ENCODE data around the gene CLBA1.

CLBA1 gene

GRCh38 chr14:105005929-105006830 lies 20.6 kb downstream of the CLBA1 start:
- H3K9me3 ChIP-seq (replicated peaks; ENCODE audit: low read length): no peaks in the 10 kb centered on the region
- H3K4me3 ChIP-seq (ENCODE audit: low read length): no peak overlapping the region
- no peaks in the 10 kb centered on the region for H3K27me3 ChIP-seq (ENCODE audit: control insufficient read depth, insufficient read depth, low read length)
- H3K36me3 ChIP-seq (ENCODE audit: insufficient read depth, low read length): peaks cover 41% of the 10 kb centered on the region
- no peak overlapping the region for H3K4me2 ChIP-seq (ENCODE audit: low read length)
- H3K9ac ChIP-seq (ENCODE audit: low read depth, low read length): no peak overlapping the region
- H3K4me1 ChIP-seq (ENCODE audit: control insufficient read depth, insufficient read depth, low read length): peaks cover 16% of the 10 kb centered on the region

- H3K9me3 ChIP-seq (replicated peaks; ENCODE audit: low read length): no peaks in the 10 kb centered on the region
- no peak overlapping the region for H3K4me2 ChIP-seq (ENCODE audit: low read length)
- no peak overlapping the region for H3K9ac ChIP-seq (ENCODE audit: low read depth, low read length)
- peaks cover 49% of the 10 kb centered on the region for H3K36me3 ChIP-seq (ENCODE audit: insufficient read depth, low read length)
- H3K27me3 ChIP-seq (ENCODE audit: control insufficient read depth, insufficient read depth, low read length): no peaks in the 10 kb centered on the region
- peaks cover 20% of the 10 kb centered on the region for H3K4me1 ChIP-seq (ENCODE audit: control insufficient read depth, insufficient read depth, low read length)
- H3K4me3 ChIP-seq (ENCODE audit: low read length): no peak overlapping the region
These were observed 21.4 kb downstream of the CLBA1 start for GRCh38 chr14:105006831-105007592.

GRCh38 chr14:105007593-105008264 lies 22.1 kb downstream of the CLBA1 start:
- Histone ChIP-seq H3K9ac (ENCODE audit: low read depth, low read length) (no peak overlapping the region), H3K36me3 (ENCODE audit: insufficient read depth, low read length) (peaks cover 49% of the 10 kb centered on the region), H3K27me3 (ENCODE audit: control insufficient read depth, insufficient read depth, low read length) (no peaks in the 10 kb centered on the region), H3K4me3 (ENCODE audit: low read length) (no peak overlapping the region), H3K9me3 (replicated peaks; ENCODE audit: low read length) (no peaks in the 10 kb centered on the region), H3K4me1 (ENCODE audit: control insufficient read depth, insufficient read depth, low read length) (peaks cover 26% of the 10 kb centered on the region), H3K4me2 (ENCODE audit: low read length) (no peak overlapping the region)

GRCh38 chr14:105010106-105010505 lies 24.5 kb downstream of the CLBA1 start:
- Histone ChIP-seq H3K36me3 (ENCODE audit: insufficient read depth, low read length) (peaks cover 49% of the 10 kb centered on the region), H3K4me1 (ENCODE audit: control insufficient read depth, insufficient read depth, low read length) (peaks cover 34% of the 10 kb centered on the region)

GRCh38 chr14:105010891-105011291 lies 25.3 kb downstream of the CLBA1 start:
- Histone ChIP-seq H3K4me1 (ENCODE audit: control insufficient read depth, insufficient read depth, low read length) (peaks cover 37% of the 10 kb centered on the region), H3K9me3 (replicated peaks; ENCODE audit: low read length) (no peaks in the 10 kb centered on the region), H3K4me2 (ENCODE audit: low read length) (no peak overlapping the region), H3K36me3 (ENCODE audit: insufficient read depth, low read length) (peaks cover 49% of the 10 kb centered on the region), H3K27me3 (ENCODE audit: control insufficient read depth, insufficient read depth, low read length) (no peaks in the 10 kb centered on the region), H3K4me3 (ENCODE audit: low read length) (no peak overlapping the region), H3K9ac (ENCODE audit: low read depth, low read length) (no peak overlapping the region)

More at GRCh38 chr14:105010106-105010505, 24.5 kb downstream of the CLBA1 start:
- Histone ChIP-seq H3K27me3 (ENCODE audit: control insufficient read depth, insufficient read depth, low read length) (no peaks in the 10 kb centered on the region), H3K4me2 (ENCODE audit: low read length) (no peak overlapping the region), H3K4me3 (ENCODE audit: low read length) (no peak overlapping the region), H3K9ac (ENCODE audit: low read depth, low read length) (no peak overlapping the region), H3K9me3 (replicated peaks; ENCODE audit: low read length) (no peaks in the 10 kb centered on the region)

DNA sequence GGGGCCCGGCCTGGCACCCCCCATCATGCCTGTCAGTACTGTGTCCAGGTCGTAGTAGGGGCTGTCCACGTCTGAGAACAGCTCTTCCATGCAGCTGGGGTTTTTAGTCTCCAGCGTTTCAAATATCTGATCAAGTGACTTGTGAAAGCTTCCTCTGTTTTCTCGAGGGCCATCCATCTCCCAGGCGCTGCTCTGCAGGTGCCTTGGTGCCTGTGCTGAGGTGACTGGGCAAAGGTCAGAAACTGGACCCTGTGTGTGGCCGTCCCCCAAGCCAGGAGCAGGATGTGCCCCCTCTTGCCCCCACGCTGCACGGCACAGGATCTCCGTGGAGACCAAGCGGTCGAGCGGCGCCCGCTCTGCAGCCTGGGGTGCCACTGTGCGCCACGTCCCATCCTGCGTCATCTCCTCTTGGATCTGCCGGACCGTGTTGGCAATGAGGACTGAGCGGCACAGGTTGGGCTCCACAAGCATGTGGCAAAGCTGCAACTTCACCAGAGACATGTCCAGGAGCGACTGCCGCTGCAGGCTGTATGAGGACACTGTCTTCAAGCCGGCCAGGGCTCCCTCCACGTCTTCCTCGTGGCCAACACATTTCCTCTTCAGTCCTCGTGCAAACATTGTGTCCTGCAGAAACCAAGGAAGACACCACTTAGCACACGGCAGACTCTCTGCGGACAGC lies 25.9 kb downstream of the CLBA1 start:
- Histone ChIP-seq H3K36me3 (ENCODE audit: insufficient read depth, low read length) (peaks cover 47% of the 10 kb centered on the region), H3K4me3 (ENCODE audit: low read length) (no peak overlapping the region), H3K4me2 (ENCODE audit: low read length) (peak overlapping the region; percentile 43), H3K9me3 (replicated peaks; ENCODE audit: low read length) (no peaks in the 10 kb centered on the region), H3K4me1 (ENCODE audit: control insufficient read depth, insufficient read depth, low read length) (peaks cover 38% of the 10 kb centered on the region), H3K27me3 (ENCODE audit: control insufficient read depth, insufficient read depth, low read length) (no peaks in the 10 kb centered on the region), H3K9ac (ENCODE audit: low read depth, low read length) (no peak overlapping the region)

GRCh38 chr14:105012171-105012985 lies 26.8 kb downstream of the CLBA1 start:
- peak overlapping the region; percentile 1 for H3K4me3 ChIP-seq (ENCODE audit: low read length)
- peak overlapping the region; percentile 12 for H3K9ac ChIP-seq (ENCODE audit: low read depth, low read length)
- peaks cover 41% of the 10 kb centered on the region for H3K36me3 ChIP-seq (ENCODE audit: insufficient read depth, low read length)
- H3K9me3 ChIP-seq (replicated peaks; ENCODE audit: low read length): no peaks in the 10 kb centered on the region
- H3K4me2 ChIP-seq (ENCODE audit: low read length): peak overlapping the region; percentile 61
- no peaks in the 10 kb centered on the region for H3K27me3 ChIP-seq (ENCODE audit: control insufficient read depth, insufficient read depth, low read length)
- H3K4me1 ChIP-seq (ENCODE audit: control insufficient read depth, insufficient read depth, low read length): peaks cover 43% of the 10 kb centered on the region

DNA sequence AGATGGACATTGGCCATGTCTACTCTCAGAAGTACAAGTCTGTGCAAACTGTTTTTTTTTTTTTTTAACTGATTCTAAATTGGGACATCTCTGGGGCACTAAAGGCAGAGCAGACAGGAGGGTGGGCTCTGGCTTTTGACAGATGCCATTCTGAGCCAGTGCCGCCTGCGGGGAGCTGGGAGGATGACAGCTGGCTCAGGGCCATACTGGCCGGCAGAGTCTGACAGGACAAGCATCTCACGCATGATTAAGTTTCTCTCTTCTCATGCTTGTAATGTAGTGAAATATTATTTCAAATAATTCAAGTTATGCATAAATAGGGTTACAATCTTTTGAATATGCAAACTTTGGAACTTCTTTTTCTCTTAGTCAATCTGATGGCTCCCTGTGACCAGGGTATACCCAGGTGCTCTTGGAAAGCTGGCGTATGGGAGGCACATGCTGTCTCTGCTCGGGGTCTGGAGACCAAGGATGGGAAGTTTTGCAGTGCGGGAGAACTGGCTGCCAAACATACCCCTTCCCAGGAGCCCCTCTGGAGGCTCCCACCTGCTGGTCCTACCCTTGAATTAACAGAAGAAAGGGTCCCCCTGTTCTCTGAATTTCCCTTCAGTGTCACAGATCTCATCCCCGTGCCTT lies 27.7 kb downstream of the CLBA1 start:
- Histone ChIP-seq H3K4me3 (ENCODE audit: low read length) (no peak overlapping the region), H3K9ac (ENCODE audit: low read depth, low read length) (peak overlapping the region; percentile 26), H3K27me3 (ENCODE audit: control insufficient read depth, insufficient read depth, low read length) (no peaks in the 10 kb centered on the region), H3K4me2 (ENCODE audit: low read length) (peak overlapping the region; percentile 61), H3K9me3 (replicated peaks; ENCODE audit: low read length) (no peaks in the 10 kb centered on the region), H3K4me1 (ENCODE audit: control insufficient read depth, insufficient read depth, low read length) (peaks cover 49% of the 10 kb centered on the region), H3K36me3 (ENCODE audit: insufficient read depth, low read length) (peaks cover 35% of the 10 kb centered on the region)

- peak overlapping the region; percentile 61 for H3K4me2 ChIP-seq (ENCODE audit: low read length)
- peaks cover 33% of the 10 kb centered on the region for H3K36me3 ChIP-seq (ENCODE audit: insufficient read depth, low read length)
- no peaks in the 10 kb centered on the region for H3K27me3 ChIP-seq (ENCODE audit: control insufficient read depth, insufficient read depth, low read length)
- H3K9ac ChIP-seq (ENCODE audit: low read depth, low read length): no peak overlapping the region
- no peaks in the 10 kb centered on the region for H3K9me3 ChIP-seq (replicated peaks; ENCODE audit: low read length)
- peaks cover 55% of the 10 kb centered on the region for H3K4me1 ChIP-seq (ENCODE audit: control insufficient read depth, insufficient read depth, low read length)
- H3K4me3 ChIP-seq (ENCODE audit: low read length): no peak overlapping the region
These were observed 28.4 kb downstream of the CLBA1 start for GRCh38 chr14:105014032-105014431.

DNA sequence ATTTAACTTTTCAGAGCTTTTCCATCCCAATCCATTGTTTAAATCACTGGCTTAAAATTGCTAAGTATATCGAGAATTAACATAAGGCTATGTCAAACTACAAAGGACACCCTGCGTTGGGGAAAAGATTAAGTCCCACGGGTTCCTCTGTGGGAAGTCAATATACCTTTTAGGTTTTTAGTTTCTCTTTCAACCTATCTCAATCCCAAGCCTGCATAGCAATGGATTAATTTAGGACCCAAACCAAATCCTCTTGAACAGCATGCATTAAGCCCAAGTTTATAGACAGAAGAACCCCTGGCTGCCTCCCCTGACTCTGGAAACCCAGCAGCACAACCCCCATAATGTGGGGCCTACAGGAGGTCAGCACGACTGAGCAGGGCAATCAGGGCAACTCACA lies 29.0 kb downstream of the CLBA1 start:
- no peak overlapping the region for H3K4me3 ChIP-seq (ENCODE audit: low read length)
- no peaks in the 10 kb centered on the region for H3K27me3 ChIP-seq (ENCODE audit: control insufficient read depth, insufficient read depth, low read length)
- H3K9ac ChIP-seq (ENCODE audit: low read depth, low read length): no peak overlapping the region
- H3K9me3 ChIP-seq (replicated peaks; ENCODE audit: low read length): no peaks in the 10 kb centered on the region
- peak overlapping the region; percentile 61 for H3K4me2 ChIP-seq (ENCODE audit: low read length)
- H3K36me3 ChIP-seq (ENCODE audit: insufficient read depth, low read length): peaks cover 27% of the 10 kb centered on the region
- peaks cover 61% of the 10 kb centered on the region for H3K4me1 ChIP-seq (ENCODE audit: control insufficient read depth, insufficient read depth, low read length)

Measured in skeletal muscle satellite cell (primary cell).